Keratinocyte (primary cell): Measurements from ENCODE around the gene FADS3. TPM values are rescaled to one million over a fixed set of nuclear protein-coding genes. Genes with fewer than 3 reads are reported as not detected.

Source experiments
- DNase-seq: peaks from one replicate; pipeline ENCODE4 v3.0.0-alpha.2; 2011; ENCODE audit warnings: low read depth, missing footprints, low spot score
- FAIRE-seq: peaks from 2 replicates; lab custom pipeline; 2011; peaks lifted over from hg19 to GRCh38; lab: Jason Lieb, UNC
- H2AFZ ChIP-seq: 2 replicates; pipeline ENCODE4 v1.6.0; 2012; ENCODE audit warnings: low read length, control low read depth, inconsistent platforms; ENCODE audit not compliant: control insufficient read depth
- H3K27ac ChIP-seq: 2 replicates; pipeline ENCODE4 v1.5.1; 2011; ENCODE audit warnings: low read length; ENCODE audit not compliant: control insufficient read depth, insufficient read depth
- H3K27me3 ChIP-seq: 3 replicates; pipeline ENCODE4 v1.6.0; 2011; ENCODE audit warnings: low read length; ENCODE audit not compliant: control insufficient read depth, insufficient read depth; ENCODE audit errors: extremely low read depth
- H3K36me3 ChIP-seq, 2 experiments: 2 replicates in 1 of 2; 3 replicates in 1 of 2; pipeline ENCODE4 v1.5.1; 2011; ENCODE audit warnings: low read length in 2 of 2, mild to moderate bottlenecking in 1 of 2; ENCODE audit not compliant: control insufficient read depth in 2 of 2, insufficient read depth in 2 of 2; ENCODE audit errors: extremely low read depth in 1 of 2
- H3K4me1 ChIP-seq: 3 replicates; pipeline ENCODE4 v1.5.1; 2011; ENCODE audit warnings: low read length; ENCODE audit not compliant: control insufficient read depth, insufficient read depth; ENCODE audit errors: extremely low read depth
- H3K4me2 ChIP-seq: 3 replicates; pipeline ENCODE4 v1.6.0; 2011; ENCODE audit warnings: low read depth, low read length; ENCODE audit not compliant: control insufficient read depth, insufficient read depth; ENCODE audit errors: extremely low read depth
- H3K4me3 ChIP-seq, 3 experiments: fragments of 200-600 bp in 1 of 3; sonication (generic) in 1 of 3; 2 replicates in 2 of 3; 3 replicates in 1 of 3; pipeline ENCODE4 v1.5.1; 2011 to 2016; ENCODE audit warnings: low read length in 3 of 3, mild to moderate bottlenecking in 3 of 3, control low read depth in 2 of 3, inconsistent platforms in 1 of 3, low read depth in 1 of 3, mixed read lengths in 1 of 3, mixed run types in 1 of 3, moderate library complexity in 1 of 3; ENCODE audit not compliant: control insufficient read depth in 2 of 3, insufficient read depth in 2 of 3; ENCODE audit errors: extremely low read depth in 1 of 3
- H3K79me2 ChIP-seq: 2 replicates; pipeline ENCODE4 v1.6.0; 2012; ENCODE audit warnings: low read length; ENCODE audit not compliant: control insufficient read depth, insufficient read depth
- H3K9ac ChIP-seq: 3 replicates; pipeline ENCODE4 v1.6.0; 2011; ENCODE audit warnings: low read length; ENCODE audit not compliant: control insufficient read depth, insufficient read depth; ENCODE audit errors: extremely low read depth
- H3K9me1 ChIP-seq: 3 replicates; pipeline ENCODE4 v1.6.0; 2011; ENCODE audit warnings: low read length; ENCODE audit not compliant: control insufficient read depth, insufficient read depth; ENCODE audit errors: extremely low read depth
- H3K9me3 ChIP-seq: 2 replicates; pipeline ENCODE4 v1.5.1; 2012; ENCODE audit warnings: low read depth, low read length; ENCODE audit not compliant: control insufficient read depth
- H4K20me1 ChIP-seq: 3 replicates; pipeline ENCODE4 v1.6.0; 2011; ENCODE audit warnings: low read length; ENCODE audit not compliant: control insufficient read depth, insufficient read depth; ENCODE audit errors: extremely low read depth
- CTCF ChIP-seq, 3 experiments: IDR thresholded peaks in 1 of 3; conservative IDR thresholded peaks in 1 of 3; optimal IDR thresholded peaks in 1 of 3; 2 replicates in 2 of 3; 3 replicates in 1 of 3; pipeline versions ENCODE3 to v1.5.1; 2011; ENCODE audit warnings: low read length in 3 of 3, mild to moderate bottlenecking in 3 of 3, moderate library complexity in 2 of 3, control low read depth in 1 of 3, inconsistent platforms in 1 of 3; ENCODE audit not compliant: insufficient read depth in 2 of 3; ENCODE audit errors: extremely low read depth in 1 of 3
- EZH2 ChIP-seq: IDR thresholded peaks from one replicate; pipeline ENCODE4 v1.6.1; 2012; ENCODE audit warnings: inconsistent platforms, mild to moderate bottlenecking, low read length, moderate library complexity
- dilution Hi-C: fragments of 300-500 bp; cut with MboI; formaldehyde crosslinking; loops from one replicate; pipeline ENCODE4 v1.7.0; 2020; ENCODE audit warnings: low sequenced_read_pairs; ENCODE audit not compliant: extremely low pct_ligation_motif_present
- polyA plus RNA-seq, 5 experiments: library from polyadenylated mRNA; depleted of rRNA in 3 of 5; stranded (reverse) in 3 of 5; stranded (forward) in 1 of 5; unstranded in 1 of 5; fragments of >200 nt; gene quantifications; 1 replicate in 1 of 5; 2 replicates in 3 of 5; 3 replicates in 1 of 5; pipeline versions ENCODE4 v1.2.1 to v1.2.3, GENCODE V29; 2011 to 2012; ENCODE audit warnings: missing spikeins in 2 of 5, low read depth in 1 of 5, low replicate concordance in 1 of 5

Gene FADS3
- polyA plus RNA-seq, 1 donor (not counting 4 experiments of a cell fraction or from before 2014, with no cell fraction given), result 33.9 TPM

GRCh38 chr11:61844909-61845565 is 46.3 kb downstream of the FADS3 start:
- FAIRE-seq (no peak), DNase-seq (no peak)
- Histone ChIP-seq H4K20me1 (peaks cover 2% of the 10 kb centered on the region), H3K27me3 (no peaks in the 10 kb centered on the region), H3K4me1 (no peaks in the 10 kb centered on the region), H2AFZ (no peak overlapping the region), H3K4me3 (no peak overlapping the region), H3K9me3 (no peaks in the 10 kb centered on the region), H3K79me2 (no peaks in the 10 kb centered on the region), H3K9ac (no peak overlapping the region), H3K9me1 (no peaks in the 10 kb centered on the region), H3K4me2 (no peak overlapping the region), H3K27ac (no peak overlapping the region), H3K36me3 (peaks cover 29 to 54% of the 10 kb centered on the region in 2 experiments)
- dilution Hi-C loops, result no loop called here
- TF ChIP-seq CTCF (optimal IDR thresholded peaks at IDR 0.05 in 1 of 3, IDR thresholded peaks at IDR 0.05 in 1 of 3, conservative IDR thresholded peaks at IDR 0.05 in 1 of 3; ENCODE audit: extremely low read depth in 1 of 3, insufficient read depth in 2 of 3, low read length in 3 of 3) (no peak), EZH2 (no peak)

- Histone ChIP-seq H4K20me1 (no peaks in the 10 kb centered on the region), H3K36me3 (peaks cover 34 to 53% of the 10 kb centered on the region in 2 experiments), H3K9ac (no peak overlapping the region), H3K4me2 (no peak overlapping the region), H3K9me1 (no peaks in the 10 kb centered on the region), H3K4me3 (no peak overlapping the region), H3K27me3 (no peaks in the 10 kb centered on the region), H3K4me1 (no peaks in the 10 kb centered on the region), H3K79me2 (no peaks in the 10 kb centered on the region), H3K27ac (no peak overlapping the region), H2AFZ (no peak overlapping the region), H3K9me3 (no peaks in the 10 kb centered on the region)
- DNase-seq (no peak), FAIRE-seq (no peak)
- dilution Hi-C loops, result no loop called here
- no peak for TF ChIP-seq CTCF (optimal IDR thresholded peaks at IDR 0.05 in 1 of 3, IDR thresholded peaks at IDR 0.05 in 1 of 3, conservative IDR thresholded peaks at IDR 0.05 in 1 of 3; ENCODE audit: extremely low read depth in 1 of 3, insufficient read depth in 2 of 3, low read length in 3 of 3)
- no peak for TF ChIP-seq EZH2
Observed at GRCh38 chr11:61842528-61842820, 48.9 kb downstream of the FADS3 start.
